HCT116 (cell line): ENCODE measurements around the gene DIRAS2. TPM values are rescaled to one million over a fixed set of nuclear protein-coding genes. Genes with fewer than 3 reads are reported as not detected.

Source experiments
- ATAC-seq: fragments of 200-7000 bp; cut with Tn5 transposase; 2 replicates; pipeline ENCODE4 v1.9.1; 2020; ENCODE audit warnings: mild to moderate bottlenecking, moderate library complexity
- BruUV-seq: library from RNA; stranded (reverse); fragments of 400-500 nt; replicated peaks from 2 replicates; lab custom pipeline; 2021; lab: Mats Ljungman, UMichigan
- CTCF ChIA-PET: fragments of 300-600 bp; sonication (Branson Sonifier 250); formaldehyde crosslinking; loops from one replicate; lab custom pipeline; 2021; ENCODE audit warnings: antibody characterized with exemption; lab: Charles Lee
- POLR2A ChIA-PET: fragments of 300-600, 350-600 bp; sonication (Branson Sonifier 250); formaldehyde crosslinking; loops from one replicate; lab custom pipeline; 2021; ENCODE audit warnings: antibody characterized with exemption; lab: Charles Lee
- RAD21 ChIA-PET, 2 experiments: fragments of 300-600 bp; sonication (Branson Sonifier 250); formaldehyde crosslinking; loops; one replicate each; lab custom pipeline; 2023; ENCODE audit warnings: low total read pairs in 2 of 2; ENCODE audit not compliant: uncharacterized antibody in 2 of 2, unreplicated experiment in 2 of 2, low non-redundant PET in 1 of 2; lab: Charles Lee
- DNase-seq: peaks from one replicate; pipeline ENCODE4 v3.0.0-alpha.2; 2010; ENCODE audit warnings: low read depth, low spot score
- H2AFZ ChIP-seq: fragments of 200-600 bp; shearing (Covaris generic), sonication (generic); 2 replicates; pipeline ENCODE4 v1.6.1; 2017; ENCODE audit warnings: low read depth, mixed run types, mixed read lengths, antibody characterized with exemption, low read length; ENCODE audit not compliant: poor library complexity, severe bottlenecking
- H3K27ac ChIP-seq: 2 replicates; pipeline ENCODE4 v1.5.1; 2012; ENCODE audit warnings: low read depth, low read length
- H3K27me3 ChIP-seq: fragments of 200-600 bp; sonication (generic); 2 replicates; pipeline ENCODE4 v1.6.1; 2016; ENCODE audit warnings: mixed run types, low read length, mixed read lengths; ENCODE audit not compliant: insufficient read depth
- H3K36me3 ChIP-seq, 2 experiments: fragments of 200-500 bp in 1 of 2; fragments of 200-600 bp in 1 of 2; sonication (Bioruptor generic) in 1 of 2; sonication (generic) in 1 of 2; 2 replicates each; pipeline versions ENCODE4 v1.5.1 to v1.6.1; 2014 to 2016; ENCODE audit warnings: low read length in 2 of 2, inconsistent platforms in 1 of 2, mixed read lengths in 1 of 2, mixed run types in 1 of 2; ENCODE audit not compliant: insufficient read depth in 2 of 2, control insufficient read depth in 1 of 2
- H3K4me1 ChIP-seq, 2 experiments: fragments of 200-600 bp in 1 of 2; sonication (generic) in 1 of 2; 2 replicates each; pipeline versions ENCODE4 v1.5.1 to v1.6.1; 2012 to 2017; ENCODE audit warnings: low read length in 2 of 2, inconsistent platforms in 1 of 2, mild to moderate bottlenecking in 1 of 2, mixed read lengths in 1 of 2, mixed run types in 1 of 2, moderate library complexity in 1 of 2; ENCODE audit not compliant: insufficient read depth in 2 of 2, control insufficient read depth in 1 of 2
- H3K4me2 ChIP-seq: fragments of 200-600 bp; sonication (generic); 2 replicates; pipeline ENCODE4 v1.6.1; 2017; ENCODE audit warnings: mixed run types, low read length, mixed read lengths
- H3K4me3 ChIP-seq, 2 experiments: fragments of 200-600 bp in 1 of 2; sonication (generic) in 1 of 2; replicated peaks in 1 of 2; 2 replicates each; pipeline ENCODE4 v1.5.1; 2011 to 2016; ENCODE audit warnings: low read length in 2 of 2, control low read depth in 1 of 2, low read depth in 1 of 2, mild to moderate bottlenecking in 1 of 2, mixed read lengths in 1 of 2, mixed run types in 1 of 2
- H3K79me2 ChIP-seq: fragments of 200-600 bp; sonication (generic); 2 replicates; pipeline ENCODE4 v1.6.1; 2017; ENCODE audit warnings: mild to moderate bottlenecking, mixed run types, low read length, moderate library complexity, mixed read lengths; ENCODE audit not compliant: insufficient read depth
- H3K9ac ChIP-seq: fragments of 200-600 bp; sonication (generic); 2 replicates; pipeline ENCODE4 v1.6.1; 2016; ENCODE audit warnings: low read length, mixed read lengths
- H3K9me2 ChIP-seq: fragments of 200-600 bp; sonication (generic), shearing (Covaris generic); 2 replicates; pipeline ENCODE4 v1.6.1; 2017; ENCODE audit warnings: mixed run types, mild to moderate bottlenecking, moderate library complexity; ENCODE audit not compliant: insufficient read depth
- H3K9me3 ChIP-seq, 2 experiments: fragments of 200-500 bp in 1 of 2; fragments of 200-600 bp in 1 of 2; sonication (Bioruptor generic) in 1 of 2; sonication (generic) in 1 of 2; 2 replicates each; pipeline ENCODE4 v1.6.1; 2014 to 2017; ENCODE audit warnings: low read length in 2 of 2, mixed read lengths in 2 of 2, inconsistent platforms in 1 of 2, low read depth in 1 of 2, mild to moderate bottlenecking in 1 of 2, mixed run types in 1 of 2, moderate library complexity in 1 of 2; ENCODE audit not compliant: control insufficient read depth in 1 of 2, insufficient read depth in 1 of 2
- H4K20me1 ChIP-seq: fragments of 200-600 bp; sonication (generic), shearing (Covaris generic); 2 replicates; pipeline ENCODE4 v1.6.1; 2017; ENCODE audit warnings: mixed run types, mild to moderate bottlenecking, moderate library complexity; ENCODE audit not compliant: insufficient read depth
- CEBPB ChIP-seq: IDR thresholded peaks from 2 replicates; pipeline ENCODE4 v1.6.1; 2012; ENCODE audit warnings: low read depth
- ELF1 ChIP-seq: IDR thresholded peaks from 2 replicates; pipeline ENCODE4 v1.6.1; 2012; ENCODE audit warnings: low read depth, borderline replicate concordance
- JUND ChIP-seq: IDR thresholded peaks from 2 replicates; pipeline ENCODE4 v1.6.1; 2012
- POLR2A ChIP-seq: IDR thresholded peaks from 2 replicates; pipeline ENCODE4 v1.7.0; 2011; ENCODE audit warnings: borderline replicate concordance; ENCODE audit not compliant: insufficient read depth, insufficient read length; ENCODE audit errors: extremely low read depth
- TCF7L2 ChIP-seq: IDR thresholded peaks from 2 replicates; pipeline ENCODE4 v1.7.0; 2011; ENCODE audit warnings: borderline replicate concordance, inconsistent platforms; ENCODE audit not compliant: insufficient read depth, insufficient read length; ENCODE audit errors: extremely low read depth
- ZFX ChIP-seq: fragments of 450-650 bp; IDR thresholded peaks from 2 replicates; pipeline ENCODE4 v1.6.1; 2017
- ZNF274 ChIP-seq: fragments of 200-500 bp; sonication (Bioruptor generic); IDR thresholded peaks from 2 replicates; pipeline ENCODE4 v1.6.1; 2014; ENCODE audit warnings: mild to moderate bottlenecking, low read depth, low read length, inconsistent platforms
- intact Hi-C: fragments of 100-400 bp; cut with micrococcal nuclease; formaldehyde crosslinking; loops from 2 replicates; pipeline ENCODE4 v1.10.0; 2022
- total RNA-seq: library from RNA; stranded (reverse); gene quantifications from one replicate; pipeline ENCODE4 v1.2.1, GENCODE V29; 2021; ENCODE audit not compliant: unreplicated experiment
- TF ChIP-seq, protein P1 (sequence below), 3 experiments: fragments of 200-600 bp in 1 of 3; sonication (generic) in 1 of 3; IDR thresholded peaks in 2 of 3; conservative IDR thresholded peaks in 1 of 3; 2 replicates each; pipeline ENCODE4 v1.5.1; 2012 to 2017; ENCODE audit warnings: low read depth in 2 of 3, low read length in 2 of 3, antibody characterized with exemption in 1 of 3, borderline replicate concordance in 1 of 3, control low read depth in 1 of 3, mild to moderate bottlenecking in 1 of 3, mixed read lengths in 1 of 3, mixed run types in 1 of 3, moderate library complexity in 1 of 3; ENCODE audit not compliant: insufficient read depth in 1 of 3
- TF ChIP-seq, protein P2 (sequence below): IDR thresholded peaks from 2 replicates; pipeline ENCODE4 v1.6.1; 2011; ENCODE audit warnings: mild to moderate bottlenecking, low read length, moderate library complexity; ENCODE audit not compliant: insufficient replicate concordance; ENCODE audit errors: extremely low read depth
- TF ChIP-seq, protein P3 (sequence below): IDR thresholded peaks from 2 replicates; pipeline ENCODE4 v1.6.1; 2012
- TF ChIP-seq, protein P4 (sequence below): IDR thresholded peaks from 2 replicates; pipeline ENCODE4 v1.6.1; 2012

DIRAS2 gene
- total RNA-seq, 1 experiment from 2014 or later: not detected

DNA sequence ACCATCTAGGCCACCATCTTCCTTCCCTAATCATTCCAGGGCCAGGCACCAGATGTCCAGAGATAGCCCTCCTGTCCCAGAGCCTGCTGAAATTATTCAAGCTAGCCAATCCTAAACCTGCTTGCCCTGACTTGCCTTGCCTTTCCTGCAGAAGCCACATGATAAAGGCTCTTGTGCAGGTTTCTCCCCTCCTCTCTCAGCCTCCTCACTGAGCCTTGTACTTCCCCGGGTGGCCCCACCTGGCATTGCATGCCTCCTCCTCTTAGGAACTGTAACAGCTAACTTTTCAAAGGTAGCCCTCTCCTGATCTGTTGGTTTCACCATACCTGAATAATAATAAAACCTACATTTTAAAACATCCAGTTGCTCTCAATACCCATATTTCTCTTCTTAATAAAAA is 42.6 kb downstream of the DIRAS2 start:
- no peak for DNase-seq
- H3K9me3 ChIP-seq: no peaks in the 10 kb centered on the region
- H3K79me2 ChIP-seq: no peaks in the 10 kb centered on the region
- no peaks in the 10 kb centered on the region for H3K36me3 ChIP-seq
- H2AFZ ChIP-seq: no peak overlapping the region
- H3K4me2 ChIP-seq: no peak overlapping the region
- ChIA-PET POLR2A (no interaction called here), CTCF (no interaction called here), RAD21 (no interaction called here)
- no peak for ATAC-seq
- intact Hi-C loops: no loop called here
- H3K27me3 ChIP-seq: peaks cover 21% of the 10 kb centered on the region; the same call in 1 of the 2 replicates
- H3K4me3 ChIP-seq: no peak overlapping the region
- H3K4me1 ChIP-seq: no peaks in the 10 kb centered on the region
- no peaks in the 10 kb centered on the region for H4K20me1 ChIP-seq
- BruUV-seq: no TSS peak
- TF ChIP-seq, protein P1, sequence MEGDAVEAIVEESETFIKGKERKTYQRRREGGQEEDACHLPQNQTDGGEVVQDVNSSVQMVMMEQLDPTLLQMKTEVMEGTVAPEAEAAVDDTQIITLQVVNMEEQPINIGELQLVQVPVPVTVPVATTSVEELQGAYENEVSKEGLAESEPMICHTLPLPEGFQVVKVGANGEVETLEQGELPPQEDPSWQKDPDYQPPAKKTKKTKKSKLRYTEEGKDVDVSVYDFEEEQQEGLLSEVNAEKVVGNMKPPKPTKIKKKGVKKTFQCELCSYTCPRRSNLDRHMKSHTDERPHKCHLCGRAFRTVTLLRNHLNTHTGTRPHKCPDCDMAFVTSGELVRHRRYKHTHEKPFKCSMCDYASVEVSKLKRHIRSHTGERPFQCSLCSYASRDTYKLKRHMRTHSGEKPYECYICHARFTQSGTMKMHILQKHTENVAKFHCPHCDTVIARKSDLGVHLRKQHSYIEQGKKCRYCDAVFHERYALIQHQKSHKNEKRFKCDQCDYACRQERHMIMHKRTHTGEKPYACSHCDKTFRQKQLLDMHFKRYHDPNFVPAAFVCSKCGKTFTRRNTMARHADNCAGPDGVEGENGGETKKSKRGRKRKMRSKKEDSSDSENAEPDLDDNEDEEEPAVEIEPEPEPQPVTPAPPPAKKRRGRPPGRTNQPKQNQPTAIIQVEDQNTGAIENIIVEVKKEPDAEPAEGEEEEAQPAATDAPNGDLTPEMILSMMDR (IDR thresholded peaks at IDR 0.05 in 2 of 3, conservative IDR thresholded peaks at IDR 0.05 in 1 of 3; ENCODE audit: borderline replicate concordance in 1 of 3, insufficient read depth in 1 of 3, low read depth in 2 of 3, low read length in 2 of 3): no peak
- TF ChIP-seq TCF7L2: no peak
- TF ChIP-seq, protein P2, sequence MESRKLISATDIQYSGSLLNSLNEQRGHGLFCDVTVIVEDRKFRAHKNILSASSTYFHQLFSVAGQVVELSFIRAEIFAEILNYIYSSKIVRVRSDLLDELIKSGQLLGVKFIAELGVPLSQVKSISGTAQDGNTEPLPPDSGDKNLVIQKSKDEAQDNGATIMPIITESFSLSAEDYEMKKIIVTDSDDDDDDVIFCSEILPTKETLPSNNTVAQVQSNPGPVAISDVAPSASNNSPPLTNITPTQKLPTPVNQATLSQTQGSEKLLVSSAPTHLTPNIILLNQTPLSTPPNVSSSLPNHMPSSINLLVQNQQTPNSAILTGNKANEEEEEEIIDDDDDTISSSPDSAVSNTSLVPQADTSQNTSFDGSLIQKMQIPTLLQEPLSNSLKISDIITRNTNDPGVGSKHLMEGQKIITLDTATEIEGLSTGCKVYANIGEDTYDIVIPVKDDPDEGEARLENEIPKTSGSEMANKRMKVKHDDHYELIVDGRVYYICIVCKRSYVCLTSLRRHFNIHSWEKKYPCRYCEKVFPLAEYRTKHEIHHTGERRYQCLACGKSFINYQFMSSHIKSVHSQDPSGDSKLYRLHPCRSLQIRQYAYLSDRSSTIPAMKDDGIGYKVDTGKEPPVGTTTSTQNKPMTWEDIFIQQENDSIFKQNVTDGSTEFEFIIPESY: no peak
- TF ChIP-seq, protein P3, sequence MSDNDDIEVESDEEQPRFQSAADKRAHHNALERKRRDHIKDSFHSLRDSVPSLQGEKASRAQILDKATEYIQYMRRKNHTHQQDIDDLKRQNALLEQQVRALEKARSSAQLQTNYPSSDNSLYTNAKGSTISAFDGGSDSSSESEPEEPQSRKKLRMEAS: no peak
- no peak for TF ChIP-seq JUND
- no peak for TF ChIP-seq ELF1
- no peak for TF ChIP-seq ZFX
- TF ChIP-seq, protein P4, sequence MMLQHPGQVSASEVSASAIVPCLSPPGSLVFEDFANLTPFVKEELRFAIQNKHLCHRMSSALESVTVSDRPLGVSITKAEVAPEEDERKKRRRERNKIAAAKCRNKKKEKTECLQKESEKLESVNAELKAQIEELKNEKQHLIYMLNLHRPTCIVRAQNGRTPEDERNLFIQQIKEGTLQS: no peak
- no peak for TF ChIP-seq CEBPB
- TF ChIP-seq POLR2A: no peak
- no peak for TF ChIP-seq ZNF274
- no peaks in the 10 kb centered on the region for H3K9me2 ChIP-seq
- H3K9ac ChIP-seq: no peak overlapping the region
- H3K27ac ChIP-seq: no peak overlapping the region
